Cardiac muscle cell (in vitro differentiated cells and primary cell): ENCODE results near the gene ACKR1. TPM values are rescaled to one million over a fixed set of nuclear protein-coding genes. Genes with fewer than 3 reads are reported as not detected.

Source experiments
- DNase-seq, 2 donors: peaks; one replicate each; pipeline versions ENCODE4 v3.0.0 to v3.0.0-alpha.2; 2010 to 2017; ENCODE audit warnings: low read depth in 1 of 2, low spot score in 1 of 2
- H3K27ac ChIP-seq: fragments of 200-600 bp; sonication (generic); 2 replicates; pipeline ENCODE4 v1.5.1; 2016
- H3K27me3 ChIP-seq: fragments of 200-600 bp; sonication (generic); 2 replicates; pipeline ENCODE4 v1.6.0; 2016; ENCODE audit warnings: control low read depth
- H3K36me3 ChIP-seq: fragments of 200-600 bp; sonication (generic); 2 replicates; pipeline ENCODE4 v1.5.1; 2016; ENCODE audit warnings: control low read depth
- H3K4me1 ChIP-seq: fragments of 200-600 bp; sonication (generic); 2 replicates; pipeline ENCODE4 v1.8.1; 2017; ENCODE audit warnings: low read depth, mild to moderate bottlenecking, mixed run types
- H3K4me3 ChIP-seq: fragments of 200-600 bp; sonication (generic); 2 replicates; pipeline ENCODE4 v1.5.1; 2016; ENCODE audit warnings: mild to moderate bottlenecking
- H3K9me3 ChIP-seq: fragments of 200-600 bp; sonication (generic); 2 replicates; pipeline ENCODE4 v1.5.1; 2017; ENCODE audit warnings: low read depth, mild to moderate bottlenecking, control low read depth
- polyA plus RNA-seq: library from polyadenylated mRNA; unstranded; fragments of >200 nt; fragmentation: Nextera tagmentation; extraction: Ambion mirVana; gene quantifications from 2 replicates; pipeline ENCODE4 v1.2.1, GENCODE V29; 2016
- total RNA-seq: library from RNA; depleted of rRNA; stranded (reverse); fragments of >200 nt; gene quantifications from 2 replicates; pipeline ENCODE4 v1.2.3, GENCODE V29; 2016
- TF ChIP-seq, protein P1 (sequence below): IDR thresholded peaks from 2 replicates; pipeline ENCODE4 v1.5.1; 2012; ENCODE audit warnings: low read depth, mild to moderate bottlenecking, low read length

ACKR1 gene
- total and polyA plus RNA-seq, 2 experiments from 2014 or later: 0.33 to 0.63 TPM

DNA sequence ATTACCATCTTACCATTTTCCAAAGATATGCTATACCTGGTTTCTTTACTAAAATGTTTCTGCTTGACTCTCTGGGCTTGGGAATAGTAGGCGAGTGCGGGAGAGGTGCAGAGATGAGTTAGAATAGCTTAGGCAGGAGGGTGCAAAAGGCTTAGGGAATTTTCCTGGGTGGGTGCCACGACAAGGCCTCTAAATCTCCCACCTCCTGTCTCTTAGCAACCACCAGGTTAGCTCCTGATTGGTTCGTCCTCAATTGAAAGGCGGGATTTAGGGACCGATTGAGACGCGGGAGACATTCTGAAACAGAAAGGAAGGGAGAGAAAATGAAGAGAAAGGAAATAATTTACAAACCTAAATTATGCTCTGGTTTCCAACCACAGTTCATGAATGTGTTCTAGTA is 3.1 kb downstream of the ACKR1 start:
- H3K27me3 ChIP-seq: no peaks in the 10 kb centered on the region
- no peak overlapping the region for H3K4me3 ChIP-seq
- H3K4me1 ChIP-seq: peaks cover 9% of the 10 kb centered on the region
- no peaks in the 10 kb centered on the region for H3K36me3 ChIP-seq
- peak in 1 of 2 donors; percentile 65 for DNase-seq
- TF ChIP-seq, protein P1, sequence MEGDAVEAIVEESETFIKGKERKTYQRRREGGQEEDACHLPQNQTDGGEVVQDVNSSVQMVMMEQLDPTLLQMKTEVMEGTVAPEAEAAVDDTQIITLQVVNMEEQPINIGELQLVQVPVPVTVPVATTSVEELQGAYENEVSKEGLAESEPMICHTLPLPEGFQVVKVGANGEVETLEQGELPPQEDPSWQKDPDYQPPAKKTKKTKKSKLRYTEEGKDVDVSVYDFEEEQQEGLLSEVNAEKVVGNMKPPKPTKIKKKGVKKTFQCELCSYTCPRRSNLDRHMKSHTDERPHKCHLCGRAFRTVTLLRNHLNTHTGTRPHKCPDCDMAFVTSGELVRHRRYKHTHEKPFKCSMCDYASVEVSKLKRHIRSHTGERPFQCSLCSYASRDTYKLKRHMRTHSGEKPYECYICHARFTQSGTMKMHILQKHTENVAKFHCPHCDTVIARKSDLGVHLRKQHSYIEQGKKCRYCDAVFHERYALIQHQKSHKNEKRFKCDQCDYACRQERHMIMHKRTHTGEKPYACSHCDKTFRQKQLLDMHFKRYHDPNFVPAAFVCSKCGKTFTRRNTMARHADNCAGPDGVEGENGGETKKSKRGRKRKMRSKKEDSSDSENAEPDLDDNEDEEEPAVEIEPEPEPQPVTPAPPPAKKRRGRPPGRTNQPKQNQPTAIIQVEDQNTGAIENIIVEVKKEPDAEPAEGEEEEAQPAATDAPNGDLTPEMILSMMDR: no peak
- H3K9me3 ChIP-seq: no peaks in the 10 kb centered on the region
- H3K27ac ChIP-seq: no peak overlapping the region

DNA sequence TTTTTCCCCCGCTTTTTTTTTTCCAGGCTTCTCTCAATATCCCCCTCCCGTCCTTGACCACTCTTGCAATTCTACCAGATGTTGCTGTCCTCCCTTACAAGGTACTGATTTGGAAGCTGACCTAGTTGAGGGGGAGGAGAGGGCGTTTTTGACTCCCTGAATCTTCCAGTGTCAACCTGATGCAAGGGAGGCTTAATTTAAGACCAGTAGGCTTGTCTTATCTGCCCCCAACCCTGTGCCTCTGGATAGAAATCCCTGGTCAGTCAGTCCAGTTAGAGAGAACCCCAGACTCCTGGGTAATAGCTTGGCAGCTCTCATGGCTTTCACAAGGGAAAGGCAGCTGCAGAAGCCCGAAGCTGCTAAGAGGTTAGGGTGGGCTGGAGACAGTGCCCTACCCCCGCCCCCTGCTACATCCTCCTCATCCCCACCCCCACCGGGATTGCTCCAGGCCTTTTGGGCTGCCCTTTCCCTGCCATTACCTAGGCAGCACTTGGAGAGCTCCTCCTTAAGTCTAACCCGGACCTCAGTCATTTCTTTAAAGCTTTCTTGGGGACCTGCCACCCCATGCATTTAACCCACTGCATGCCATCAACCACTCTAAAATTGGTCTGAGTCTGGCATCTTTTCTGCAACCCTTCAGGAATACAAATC is 3.6 kb downstream of the ACKR1 start:
- no peak overlapping the region for H3K4me3 ChIP-seq
- H3K36me3 ChIP-seq: no peaks in the 10 kb centered on the region
- DNase-seq: peak; percentile 45 to 56
- H3K27ac ChIP-seq: no peak overlapping the region
- peaks cover 9% of the 10 kb centered on the region for H3K4me1 ChIP-seq
- H3K27me3 ChIP-seq: no peaks in the 10 kb centered on the region
- H3K9me3 ChIP-seq: no peaks in the 10 kb centered on the region
- TF ChIP-seq, protein P1: no peak

DNA sequence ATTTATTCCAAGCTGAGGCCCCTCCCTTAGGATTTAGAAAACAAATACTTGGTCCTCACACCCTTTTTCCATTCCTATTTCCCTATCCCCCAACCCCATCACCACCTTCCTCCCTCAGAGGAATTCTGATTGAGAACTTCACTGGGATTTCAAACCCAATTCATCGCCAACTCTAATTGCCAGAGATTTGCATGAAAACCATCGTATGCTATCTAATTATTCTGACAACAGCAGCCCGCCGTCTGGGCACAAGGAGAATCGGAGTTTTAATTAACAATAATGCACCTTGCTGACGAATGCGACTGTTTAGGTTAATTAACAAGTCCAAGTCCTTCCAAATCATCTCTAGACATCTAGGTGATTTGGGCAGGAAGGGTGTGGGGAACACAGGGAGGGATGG is 4.4 kb downstream of the ACKR1 start:
- Histone ChIP-seq H3K9me3 (no peaks in the 10 kb centered on the region), H3K36me3 (no peaks in the 10 kb centered on the region), H3K27ac (no peak overlapping the region), H3K4me3 (no peak overlapping the region), H3K27me3 (no peaks in the 10 kb centered on the region), H3K4me1 (peaks cover 9% of the 10 kb centered on the region)
- TF ChIP-seq, protein P1: no peak
- no peak for DNase-seq

DNA sequence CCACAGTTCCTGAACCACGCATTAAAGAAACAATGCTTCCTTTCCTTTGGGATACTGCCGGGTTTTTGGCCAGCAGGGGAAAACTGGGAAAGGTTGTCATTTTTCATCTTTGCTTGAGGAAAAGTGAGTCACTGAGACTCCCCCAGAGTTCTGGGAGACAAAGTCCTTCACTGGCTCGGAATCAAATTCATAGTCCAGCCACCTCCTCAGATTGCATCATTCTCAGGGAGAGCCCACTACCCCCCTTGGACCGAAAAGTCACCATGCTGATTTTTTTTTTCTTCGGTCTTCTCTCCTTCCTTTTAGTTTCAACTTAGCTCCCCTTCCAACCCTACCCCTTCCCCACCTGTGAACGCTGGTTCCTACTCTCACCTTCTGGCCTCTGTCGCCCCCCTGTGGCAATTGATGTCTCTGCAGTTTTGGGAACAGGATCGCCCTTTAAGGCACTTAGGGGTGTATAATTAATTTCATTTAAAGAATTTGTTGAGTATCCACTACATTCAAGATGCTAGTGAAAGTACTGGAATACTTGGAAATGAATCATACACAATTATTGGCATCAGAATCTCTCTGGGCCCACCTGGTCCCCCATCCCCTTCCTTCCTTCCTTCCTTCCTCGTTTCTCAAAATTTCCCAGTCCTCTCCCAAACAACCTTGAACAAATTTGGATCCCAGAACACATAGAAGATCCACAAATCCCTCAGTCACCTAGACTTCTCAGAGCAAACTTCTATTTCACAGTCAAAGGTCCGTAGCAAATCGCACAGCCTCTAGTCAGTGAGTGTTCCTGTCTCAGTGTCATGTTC is 6.9 kb downstream of the ACKR1 start:
- H3K4me1 ChIP-seq: no peaks in the 10 kb centered on the region
- H3K27me3 ChIP-seq: no peaks in the 10 kb centered on the region
- no peaks in the 10 kb centered on the region for H3K9me3 ChIP-seq
- no peak overlapping the region for H3K4me3 ChIP-seq
- TF ChIP-seq, protein P1: peak; percentile 88
- DNase-seq: peak; percentile 67 to 82
- H3K36me3 ChIP-seq: no peaks in the 10 kb centered on the region
- no peak overlapping the region for H3K27ac ChIP-seq

DNA sequence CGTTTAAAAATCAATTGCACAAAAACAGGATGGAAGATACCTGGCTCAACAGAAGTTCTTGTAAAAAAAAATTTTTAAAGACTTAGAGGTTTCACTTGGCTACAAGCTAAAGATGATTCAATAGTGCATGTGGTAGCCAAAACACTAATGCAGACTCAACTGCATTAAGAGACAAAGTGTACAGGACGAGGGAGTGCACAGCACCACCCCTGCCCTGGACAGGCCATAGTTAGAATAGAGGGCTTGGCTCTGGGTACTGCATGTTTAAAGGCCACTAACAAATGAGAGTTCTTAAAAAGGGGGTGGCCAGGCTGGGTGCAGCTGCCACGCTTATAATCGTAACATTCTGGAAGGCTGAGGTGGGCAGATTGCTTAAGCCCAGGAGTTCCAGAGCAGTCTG is 7.9 kb downstream of the ACKR1 start:
- Histone ChIP-seq H3K4me1 (no peaks in the 10 kb centered on the region), H3K27ac (no peak overlapping the region), H3K4me3 (no peak overlapping the region), H3K9me3 (no peaks in the 10 kb centered on the region), H3K27me3 (no peaks in the 10 kb centered on the region), H3K36me3 (no peaks in the 10 kb centered on the region)
- peak in 1 of 2 donors; percentile 41 for DNase-seq
- TF ChIP-seq, protein P1: no peak
